ENCODE data around the gene MOB3C.

MOB3C gene

DNA sequence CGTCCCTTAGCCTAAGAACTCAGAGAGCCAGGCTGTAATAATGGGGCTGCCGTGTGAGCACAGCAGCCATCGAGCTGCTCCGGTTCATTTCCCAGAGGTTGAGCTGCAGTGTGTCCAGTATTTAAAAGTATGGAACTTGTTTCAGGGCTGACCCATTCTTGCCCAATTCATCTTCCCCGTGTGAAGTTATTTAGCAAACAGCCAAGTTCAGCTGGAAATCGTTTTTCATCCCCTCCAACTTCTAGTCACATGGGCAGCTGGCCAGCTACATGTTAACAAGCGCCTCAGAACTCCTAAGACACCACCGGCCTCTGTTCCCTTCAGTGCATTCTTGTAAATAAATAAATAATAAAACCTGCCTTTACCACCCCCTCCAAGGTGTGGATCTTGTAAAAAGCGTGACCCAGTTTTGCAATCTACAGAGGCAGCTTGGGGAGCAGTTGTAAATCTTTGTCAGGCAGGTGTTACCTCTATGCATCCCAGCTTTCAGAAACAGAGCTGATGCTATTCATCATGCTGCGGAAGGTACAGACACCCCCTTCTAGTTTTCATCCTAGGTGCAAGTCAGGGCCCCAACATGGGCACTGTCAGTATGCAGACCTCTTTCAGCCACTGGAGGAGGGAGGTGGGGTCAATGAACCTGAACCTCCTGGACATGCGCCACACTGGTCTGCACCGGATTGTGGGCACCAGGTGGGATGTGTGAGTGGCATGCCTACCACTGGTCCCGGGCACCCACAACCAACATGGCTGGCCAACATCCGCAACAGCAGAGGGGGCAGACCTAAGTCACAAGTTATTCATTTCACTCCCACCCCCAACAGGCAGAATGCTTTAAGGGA is 46.5 kb downstream of the MOB3C start:
- no peak for FAIRE-seq

DNA sequence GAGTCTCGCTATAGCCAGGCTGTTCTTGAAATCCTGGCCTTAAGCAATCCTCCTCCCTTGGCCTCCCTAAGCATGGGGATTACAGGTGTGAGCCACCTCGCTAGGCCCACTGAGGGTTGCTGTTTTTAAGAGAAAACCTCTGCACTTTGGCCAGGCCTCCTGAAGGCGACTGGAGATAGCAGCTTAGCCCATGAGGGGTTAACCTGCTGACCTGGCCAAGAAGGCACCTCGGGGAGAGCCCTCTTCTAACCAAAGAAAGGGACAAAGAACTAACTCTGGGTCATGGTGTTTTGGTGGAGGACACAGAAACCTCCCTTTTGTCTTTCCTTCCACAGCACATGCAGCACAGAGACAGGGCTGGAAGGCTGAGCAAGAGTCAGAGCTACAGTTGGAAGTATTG is 47.5 kb downstream of the MOB3C start:
- no peak for FAIRE-seq

DNA sequence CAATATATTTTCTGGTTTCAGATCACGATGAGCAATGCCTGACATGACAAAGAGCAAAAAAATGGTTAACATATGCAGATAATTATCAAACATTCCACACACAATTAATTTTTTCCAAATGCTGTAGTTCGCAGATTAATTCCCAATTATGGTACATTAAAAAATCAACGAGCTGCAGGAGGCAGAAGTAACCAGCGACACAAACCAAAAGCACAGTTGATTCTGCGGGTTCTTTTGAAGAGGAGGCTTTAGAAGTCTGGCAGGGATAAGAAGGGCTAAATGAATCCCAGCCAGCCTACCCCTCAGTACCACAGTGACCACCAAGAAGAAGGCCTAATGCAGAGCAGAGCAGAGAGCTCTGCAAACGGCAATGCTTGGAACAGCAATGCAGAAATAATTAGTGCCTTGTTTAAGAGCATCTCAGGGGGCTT is 48.1 kb downstream of the MOB3C start:
- FAIRE-seq = no peak

- no peak for FAIRE-seq
Observed at GRCh38 chr1:46563341-46563740, 53.3 kb downstream of the MOB3C start.

DNA sequence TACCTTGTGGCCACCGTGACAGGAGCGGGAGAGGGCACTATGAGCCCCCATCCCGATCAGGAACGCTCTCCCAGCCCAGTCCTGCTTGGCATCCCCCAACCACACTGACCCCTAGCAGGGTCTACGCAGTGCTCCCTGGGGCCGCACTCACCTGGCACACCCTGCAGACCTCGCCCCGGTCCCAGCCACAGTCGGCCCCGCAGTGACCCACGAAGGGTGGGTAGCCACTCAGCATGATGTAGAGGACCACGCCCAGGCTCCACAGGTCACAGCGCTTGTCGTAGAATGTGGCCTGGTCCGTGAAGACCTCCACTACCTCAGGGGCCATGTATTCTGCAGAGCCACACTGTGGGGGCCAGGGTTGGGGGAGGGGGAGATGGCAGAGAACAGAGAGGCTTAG is 54.1 kb downstream of the MOB3C start:
- no peak for FAIRE-seq

DNA sequence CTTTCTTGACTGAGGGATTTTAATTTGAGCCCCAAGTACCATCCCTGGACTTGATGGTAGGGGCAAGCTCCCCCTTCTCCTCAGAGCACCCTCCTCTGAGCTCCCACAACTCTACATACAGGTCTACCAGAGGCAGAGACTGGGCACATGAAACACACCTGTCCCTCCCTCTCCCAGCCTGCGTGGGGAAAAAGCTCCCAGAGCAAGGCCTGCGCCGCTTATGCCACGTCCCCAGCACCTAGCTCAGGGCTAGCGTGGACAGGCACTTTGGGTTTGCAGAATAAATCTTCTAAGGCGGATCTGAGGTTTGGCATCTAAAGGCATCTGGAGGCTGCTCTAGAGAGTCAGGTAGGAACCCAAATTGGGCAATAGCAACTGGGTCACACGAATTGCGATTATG is 57.6 kb downstream of the MOB3C start:
- no peak for FAIRE-seq

- no peak for FAIRE-seq
Observed at GRCh38 chr1:46558141-46558963, 58.3 kb downstream of the MOB3C start.
